T-helper 22 cell (primary cell): ENCODE results near the gene ASB10.
A peak's percentile ranks its signal among the peaks of the same experiment; 100 is the strongest.

Experiments
- DNase-seq: peaks from one replicate; pipeline ENCODE4 v3.0.0-alpha.2; 2020; ENCODE audit warnings: low read depth

Gene ASB10

GRCh38 chr7:151187409-151188251 is 580 bp upstream of the ASB10 start:
- DNase-seq = no peak

- DNase-seq = no peak
These were observed 1.0 kb downstream of the ASB10 start for GRCh38 chr7:151185762-151186639.

GRCh38 chr7:151181011-151181431 is 6.0 kb downstream of the ASB10 start:
- no peak for DNase-seq

- DNase-seq = no peak
These were observed 7.1 kb downstream of the ASB10 start for GRCh38 chr7:151179946-151180345.

- no peak for DNase-seq
These were observed 7.7 kb downstream of the ASB10 start for GRCh38 chr7:151179287-151179860.

- DNase-seq = no peak
These were observed 8.2 kb downstream of the ASB10 start for GRCh38 chr7:151178831-151179230.

GRCh38 chr7:151178236-151178635 is 8.8 kb downstream of the ASB10 start:
- DNase-seq = no peak

- DNase-seq = no peak
These were observed 9.7 kb downstream of the ASB10 start for GRCh38 chr7:151177310-151177709.

- DNase-seq = no peak
These were observed 10.6 kb downstream of the ASB10 start for GRCh38 chr7:151176401-151176800.

- no peak for DNase-seq
These were observed 11.2 kb downstream of the ASB10 start for GRCh38 chr7:151175793-151176311.

GRCh38 chr7:151175047-151175792 is 11.8 kb downstream of the ASB10 start:
- DNase-seq = no peak

GRCh38 chr7:151174246-151175046 is 12.6 kb downstream of the ASB10 start:
- DNase-seq = no peak

- DNase-seq = no peak
These were observed 13.4 kb downstream of the ASB10 start for GRCh38 chr7:151173386-151174245.

- DNase-seq = peak; percentile 55
These were observed 14.5 kb downstream of the ASB10 start for GRCh38 chr7:151172273-151173141.

- DNase-seq = no peak
These were observed 18.3 kb downstream of the ASB10 start for GRCh38 chr7:151168787-151169162.

- peak; percentile 14 for DNase-seq
These were observed 18.9 kb downstream of the ASB10 start for GRCh38 chr7:151168003-151168786.

- DNase-seq = no peak
These were observed 19.7 kb downstream of the ASB10 start, which contains the start of gene GBX1 for GRCh38 chr7:151167197-151167961. Gene GBX1 (minus strand): TSS chr7:151167694. CDS start chr7:151167548, 146 bp downstream.
